T-helper 2 cell treated with Interferon-gamma antibody and Interleukin-4, amounts not matched to agents 5 μg/mL and 100 μg/mL, for 36 hours (primary cell): ENCODE results near the gene DNAJC6.
"Not testable (repeated sequence)": the region's sequence is repeated elsewhere in the genome, so short reads cannot be mapped to it uniquely, and the experiment has no call there.

ENCODE experiments used
- DNase-seq: peaks from one replicate; pipeline ENCODE4 v3.0.0; 2021; ENCODE audit warnings: low spot score
- H3K27ac Mint-ChIP-seq: one replicate; pipeline ENCODE4 v1.8.0; 2021; ENCODE audit warnings: mild to moderate bottlenecking, mixed read lengths
- H3K27me3 Mint-ChIP-seq: one replicate; pipeline ENCODE4 v1.8.0; 2021; ENCODE audit warnings: low read depth, mixed read lengths
- H3K36me3 Mint-ChIP-seq: one replicate; pipeline ENCODE4 v1.8.0; 2021; ENCODE audit warnings: low read depth, mixed read lengths
- H3K4me1 Mint-ChIP-seq: one replicate; pipeline ENCODE4 v1.8.0; 2021; ENCODE audit warnings: low read depth, mixed read lengths
- H3K4me3 Mint-ChIP-seq: one replicate; pipeline ENCODE4 v1.8.0; 2022; ENCODE audit warnings: mild to moderate bottlenecking, moderate library complexity, mixed read lengths
- H3K9me3 Mint-ChIP-seq: one replicate; pipeline ENCODE4 v1.8.0; 2021; ENCODE audit warnings: mixed read lengths

DNAJC6 gene

GRCh38 chr1:65355031-65355712 lies 45.8 kb downstream of the DNAJC6 start:
- Mint-ChIP-seq H3K27me3 (peaks cover 7% of the 10 kb centered on the region), H3K36me3 (no peaks in the 10 kb centered on the region), H3K4me1 (no peaks in the 10 kb centered on the region), H3K9me3 (no peaks in the 10 kb centered on the region), H3K4me3 (no peak overlapping the region), H3K27ac (no peak overlapping the region)
- DNase-seq: no peak

- no peak for DNase-seq
- H3K9me3 Mint-ChIP-seq: no peaks in the 10 kb centered on the region
- no peaks in the 10 kb centered on the region for H3K4me1 Mint-ChIP-seq
Observed at GRCh38 chr1:65357291-65357960, 48.1 kb downstream of the DNAJC6 start.

DNA sequence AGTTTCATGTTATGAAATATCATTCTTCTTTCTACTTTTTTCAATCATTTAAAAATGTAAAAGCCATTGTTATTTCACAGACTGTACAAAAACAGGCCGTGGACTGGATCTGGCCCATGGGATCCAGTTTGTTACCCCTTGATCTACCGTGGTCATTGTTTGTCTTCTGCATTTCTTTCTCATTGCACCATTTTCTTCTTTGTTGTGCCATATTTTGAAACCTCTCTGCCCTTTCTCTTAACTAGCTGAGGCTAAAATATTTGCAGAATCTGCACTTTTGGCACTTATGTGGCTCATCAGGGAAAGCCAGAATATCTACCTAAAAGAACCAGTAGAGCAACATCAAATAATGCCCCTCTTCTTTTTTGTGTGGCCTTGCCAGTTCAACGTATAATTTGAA lies 50.5 kb downstream of the DNAJC6 start:
- no peaks in the 10 kb centered on the region for H3K36me3 Mint-ChIP-seq
- no peak for DNase-seq
- no peaks in the 10 kb centered on the region for H3K4me1 Mint-ChIP-seq
- no peak overlapping the region for H3K4me3 Mint-ChIP-seq
- H3K27ac Mint-ChIP-seq: no peak overlapping the region
- H3K9me3 Mint-ChIP-seq: no peaks in the 10 kb centered on the region
- H3K27me3 Mint-ChIP-seq: peaks cover 2% of the 10 kb centered on the region

More at GRCh38 chr1:65357291-65357960, 48.1 kb downstream of the DNAJC6 start:
- Mint-ChIP-seq H3K4me3 (no peak overlapping the region), H3K36me3 (no peaks in the 10 kb centered on the region), H3K27me3 (peaks cover 4% of the 10 kb centered on the region), H3K27ac (no peak overlapping the region)

- Mint-ChIP-seq H3K27me3 (peaks cover 2% of the 10 kb centered on the region), H3K4me3 (no peak overlapping the region), H3K9me3 (no peaks in the 10 kb centered on the region), H3K36me3 (no peaks in the 10 kb centered on the region), H3K27ac (no peak overlapping the region), H3K4me1 (no peaks in the 10 kb centered on the region)
- no peak for DNase-seq
Observed at GRCh38 chr1:65360648-65361047, 51.3 kb downstream of the DNAJC6 start.

GRCh38 chr1:65362545-65362944 lies 53.2 kb downstream of the DNAJC6 start:
- Mint-ChIP-seq H3K36me3 (no peaks in the 10 kb centered on the region), H3K9me3 (no peaks in the 10 kb centered on the region), H3K27me3 (peaks cover 2% of the 10 kb centered on the region), H3K4me3 (no peak overlapping the region), H3K27ac (no peak overlapping the region), H3K4me1 (no peaks in the 10 kb centered on the region)
- no peak for DNase-seq

- Mint-ChIP-seq H3K27ac (no peak overlapping the region), H3K4me3 (no peak overlapping the region), H3K36me3 (no peaks in the 10 kb centered on the region), H3K27me3 (peaks cover 2% of the 10 kb centered on the region), H3K4me1 (no peaks in the 10 kb centered on the region), H3K9me3 (no peaks in the 10 kb centered on the region)
- no peak for DNase-seq
Observed at GRCh38 chr1:65363484-65363883, 54.1 kb downstream of the DNAJC6 start.

GRCh38 chr1:65368403-65368802 lies 59.1 kb downstream of the DNAJC6 start:
- H3K27ac Mint-ChIP-seq: no peak overlapping the region
- DNase-seq: no peak
- no peaks in the 10 kb centered on the region for H3K36me3 Mint-ChIP-seq
- H3K27me3 Mint-ChIP-seq: peaks cover 12% of the 10 kb centered on the region
- no peaks in the 10 kb centered on the region for H3K9me3 Mint-ChIP-seq
- no peak overlapping the region for H3K4me3 Mint-ChIP-seq
- no peaks in the 10 kb centered on the region for H3K4me1 Mint-ChIP-seq

GRCh38 chr1:65371544-65371943 lies 62.2 kb downstream of the DNAJC6 start:
- Mint-ChIP-seq H3K36me3 (peaks cover 2% of the 10 kb centered on the region), H3K4me1 (no peaks in the 10 kb centered on the region), H3K27ac (no peak overlapping the region), H3K27me3 (peaks cover 12% of the 10 kb centered on the region), H3K9me3 (no peaks in the 10 kb centered on the region), H3K4me3 (no peak overlapping the region)
- no peak for DNase-seq

GRCh38 chr1:65372557-65372956 lies 63.2 kb downstream of the DNAJC6 start:
- H3K27me3 Mint-ChIP-seq: peaks cover 12% of the 10 kb centered on the region
- no peaks in the 10 kb centered on the region for H3K9me3 Mint-ChIP-seq
- no peaks in the 10 kb centered on the region for H3K4me1 Mint-ChIP-seq
- no peak overlapping the region for H3K27ac Mint-ChIP-seq
- H3K36me3 Mint-ChIP-seq: peaks cover 2% of the 10 kb centered on the region
- H3K4me3 Mint-ChIP-seq: no peak overlapping the region
- no peak for DNase-seq

GRCh38 chr1:65377496-65378246 lies 68.3 kb downstream of the DNAJC6 start:
- no peak for DNase-seq
- no peaks in the 10 kb centered on the region for H3K9me3 Mint-ChIP-seq
- peaks cover 4% of the 10 kb centered on the region for H3K36me3 Mint-ChIP-seq
- no peaks in the 10 kb centered on the region for H3K4me1 Mint-ChIP-seq
- H3K27me3 Mint-ChIP-seq: peaks cover 6% of the 10 kb centered on the region
- no peak overlapping the region for H3K4me3 Mint-ChIP-seq
- H3K27ac Mint-ChIP-seq: no peak overlapping the region

DNA sequence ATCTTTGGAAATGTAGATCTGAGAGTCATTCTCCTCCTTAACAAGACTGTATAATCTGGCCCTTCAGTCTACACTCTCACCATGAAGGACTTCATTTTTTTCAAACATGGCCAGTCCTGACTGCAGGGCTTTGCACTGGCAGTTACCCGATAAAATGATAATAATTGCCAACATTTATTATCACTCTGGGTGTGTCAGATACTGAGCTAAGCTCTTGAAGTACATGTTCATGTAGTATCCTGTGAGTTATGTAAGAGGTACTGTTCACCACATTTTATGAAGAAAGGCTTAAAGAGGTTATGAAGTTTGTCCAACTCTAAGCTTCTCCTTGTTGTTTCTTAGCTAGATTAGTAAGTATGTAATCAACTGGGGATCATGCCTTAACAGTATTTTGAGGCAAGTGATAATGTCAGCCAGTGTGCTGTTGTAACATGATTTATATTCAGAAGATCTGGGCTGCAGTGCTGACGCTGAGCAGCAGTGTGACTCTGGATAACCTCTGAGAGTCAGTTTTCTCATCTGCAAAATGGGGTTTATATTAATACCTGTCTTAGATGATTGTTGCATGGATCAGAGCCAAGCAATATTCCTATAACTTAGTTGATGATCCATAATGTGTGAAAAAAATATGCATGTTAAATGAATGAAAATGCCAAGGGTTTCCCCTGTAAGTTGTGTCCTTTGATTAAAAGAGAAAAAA lies 69.1 kb downstream of the DNAJC6 start:
- H3K36me3 Mint-ChIP-seq: peaks cover 4% of the 10 kb centered on the region
- no peak for DNase-seq
- no peak overlapping the region for H3K27ac Mint-ChIP-seq
- no peak overlapping the region for H3K4me3 Mint-ChIP-seq
- H3K9me3 Mint-ChIP-seq: no peaks in the 10 kb centered on the region
- peaks cover 6% of the 10 kb centered on the region for H3K27me3 Mint-ChIP-seq
- no peaks in the 10 kb centered on the region for H3K4me1 Mint-ChIP-seq

GRCh38 chr1:65384426-65384825 lies 75.1 kb downstream of the DNAJC6 start:
- H3K9me3 Mint-ChIP-seq, H3K27me3 Mint-ChIP-seq, H3K27ac Mint-ChIP-seq, H3K36me3 Mint-ChIP-seq, DNase-seq, H3K4me3 Mint-ChIP-seq, H3K4me1 Mint-ChIP-seq: not testable (repeated sequence)

GRCh38 chr1:65386439-65386838 lies 77.1 kb downstream of the DNAJC6 start:
- peaks cover 16% of the 10 kb centered on the region for H3K4me1 Mint-ChIP-seq
- H3K36me3 Mint-ChIP-seq: peaks cover 2% of the 10 kb centered on the region
- DNase-seq: no peak
- no peak overlapping the region for H3K27ac Mint-ChIP-seq
- no peaks in the 10 kb centered on the region for H3K27me3 Mint-ChIP-seq
- H3K4me3 Mint-ChIP-seq: no peak overlapping the region
- H3K9me3 Mint-ChIP-seq: no peaks in the 10 kb centered on the region

DNA sequence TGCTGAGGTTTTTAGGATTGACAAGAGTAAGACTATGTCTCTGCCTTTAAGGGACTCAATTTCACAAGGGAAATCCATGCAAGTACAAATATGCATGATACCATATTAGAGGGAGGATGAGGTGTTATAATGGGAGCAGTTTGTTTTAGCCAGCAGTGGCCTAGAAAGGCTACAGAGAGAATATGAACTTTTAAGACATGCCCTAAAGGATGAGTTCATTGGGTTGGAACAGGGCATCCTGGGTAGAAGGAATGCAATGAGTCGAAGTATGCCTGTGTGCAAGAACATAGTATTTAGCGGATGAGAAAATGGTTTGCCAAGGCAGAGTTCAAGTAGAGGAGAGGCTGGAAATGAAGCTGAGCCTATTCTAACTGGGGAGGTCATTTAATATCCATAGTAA lies 78.5 kb downstream of the DNAJC6 start:
- Mint-ChIP-seq H3K9me3 (no peaks in the 10 kb centered on the region), H3K27me3 (no peaks in the 10 kb centered on the region), H3K4me3 (no peak overlapping the region), H3K36me3 (peaks cover 4% of the 10 kb centered on the region), H3K4me1 (peaks cover 24% of the 10 kb centered on the region), H3K27ac (no peak overlapping the region)
- no peak for DNase-seq
